HepG2 (cell line): ENCODE data around the gene HYAL2. TPM values are rescaled to one million over a fixed set of nuclear protein-coding genes. Genes with fewer than 3 reads are reported as not detected.

Experiments used
- ERF ChIP-seq: IDR thresholded peaks from 2 replicates; pipeline ENCODE4 v1.6.1; 2018; ENCODE audit warnings: missing biosample characterization, missing genetic modification reagents
- FOXM1 ChIP-seq: sonication (generic); formaldehyde crosslinking; IDR thresholded peaks from 2 replicates; pipeline ENCODE4 v1.5.0; 2020; ENCODE audit warnings: missing genetic modification reagents
- SRSF1 ChIP-seq: fragments of 200-400 bp; formaldehyde crosslinking; optimal IDR thresholded peaks from 2 replicates; pipeline ENCODE3; 2017; ENCODE audit warnings: mild to moderate bottlenecking, low read depth, low read length, moderate library complexity
- TRIM24 ChIP-seq: sonication (generic); formaldehyde crosslinking; IDR thresholded peaks from 2 replicates; pipeline ENCODE4 v1.8.0; 2022; ENCODE audit warnings: mild to moderate bottlenecking, missing genetic modification reagents
- XRCC5 ChIP-seq: fragments of 200-400 bp; formaldehyde crosslinking; optimal IDR thresholded peaks from 2 replicates; pipeline ENCODE3; 2017; ENCODE audit warnings: mild to moderate bottlenecking, low read length
- ZNF329 ChIP-seq: sonication (generic); formaldehyde crosslinking; IDR thresholded peaks from 2 replicates; pipeline ENCODE4 v1.9.0; 2021; ENCODE audit warnings: low read depth, mild to moderate bottlenecking, missing genetic modification reagents
- ZNF432 ChIP-seq: sonication (generic); formaldehyde crosslinking; IDR thresholded peaks from 2 replicates; pipeline ENCODE4 v1.5.0; 2020; ENCODE audit warnings: missing genetic modification reagents, mild to moderate bottlenecking, borderline replicate concordance
- ZNF563 ChIP-seq: sonication (generic); formaldehyde crosslinking; IDR thresholded peaks from 2 replicates; pipeline ENCODE4 v1.8.0; 2022; ENCODE audit warnings: mild to moderate bottlenecking, moderate library complexity, missing genetic modification reagents
- ZNF605 ChIP-seq: sonication (generic); formaldehyde crosslinking; IDR thresholded peaks from 2 replicates; pipeline ENCODE4 v1.8.0; 2022; ENCODE audit warnings: mild to moderate bottlenecking, missing genetic modification reagents
- ZNF720 ChIP-seq: sonication (generic); formaldehyde crosslinking; IDR thresholded peaks from 2 replicates; pipeline ENCODE4 v1.4.0; 2020; ENCODE audit warnings: missing genetic modification reagents
- polyA plus RNA-seq, 8 experiments: library from polyadenylated mRNA; depleted of rRNA in 3 of 8; stranded (reverse) in 7 of 8; unstranded in 1 of 8; fragments of >200 nt; fragmentation: Illumina TruSeq in 4 of 8; extraction: Trizol in 4 of 8; gene quantifications; 2 replicates each; pipeline versions ENCODE4 v1.2.1 to v1.2.3, GENCODE V29; 2011 to 2016; ENCODE audit warnings: low read depth in 4 of 8, missing spikeins in 1 of 8, mixed read lengths in 1 of 8; ENCODE audit not compliant: insufficient read depth in 1 of 8
- total RNA-seq, 5 experiments: library from RNA; depleted of rRNA; stranded (reverse); fragments of >200 nt; fragmentation: Illumina TruSeq; extraction: Trizol; gene quantifications; 2 replicates each; pipeline ENCODE4 v1.2.3, GENCODE V29; 2016; ENCODE audit warnings: low read depth in 1 of 5
- TF ChIP-seq, protein P1 (sequence below): sonication (generic); formaldehyde crosslinking; IDR thresholded peaks from 2 replicates; pipeline ENCODE4 v1.5.0; 2020; ENCODE audit warnings: mild to moderate bottlenecking, missing genetic modification reagents, borderline replicate concordance
- TF ChIP-seq, protein P2 (sequence below): sonication (generic); formaldehyde crosslinking; IDR thresholded peaks from 2 replicates; pipeline ENCODE4 v1.9.0; 2021; ENCODE audit warnings: missing genetic modification reagents, borderline replicate concordance
- TF ChIP-seq, protein P3 (sequence below): sonication (generic); formaldehyde crosslinking; conservative IDR thresholded peaks from 2 replicates; pipeline ENCODE4 v1.8.0; 2022; ENCODE audit warnings: mild to moderate bottlenecking, moderate library complexity, missing genetic modification reagents
- TF ChIP-seq, protein P4 (sequence below): sonication (generic); formaldehyde crosslinking; conservative IDR thresholded peaks from 2 replicates; pipeline ENCODE4 v1.4.0; 2020; ENCODE audit warnings: mild to moderate bottlenecking, missing genetic modification reagents, moderate library complexity

HYAL2 gene
- total and polyA plus RNA-seq, 2 of the 13 experiments (the other 11 are each of a cell fraction or from before 2014, with no cell fraction given): 76.2 to 102 TPM

GRCh38 chr3:50299638-50299928 lies 23.0 kb downstream of the HYAL2 start (continued):
- TF ChIP-seq, protein P1, sequence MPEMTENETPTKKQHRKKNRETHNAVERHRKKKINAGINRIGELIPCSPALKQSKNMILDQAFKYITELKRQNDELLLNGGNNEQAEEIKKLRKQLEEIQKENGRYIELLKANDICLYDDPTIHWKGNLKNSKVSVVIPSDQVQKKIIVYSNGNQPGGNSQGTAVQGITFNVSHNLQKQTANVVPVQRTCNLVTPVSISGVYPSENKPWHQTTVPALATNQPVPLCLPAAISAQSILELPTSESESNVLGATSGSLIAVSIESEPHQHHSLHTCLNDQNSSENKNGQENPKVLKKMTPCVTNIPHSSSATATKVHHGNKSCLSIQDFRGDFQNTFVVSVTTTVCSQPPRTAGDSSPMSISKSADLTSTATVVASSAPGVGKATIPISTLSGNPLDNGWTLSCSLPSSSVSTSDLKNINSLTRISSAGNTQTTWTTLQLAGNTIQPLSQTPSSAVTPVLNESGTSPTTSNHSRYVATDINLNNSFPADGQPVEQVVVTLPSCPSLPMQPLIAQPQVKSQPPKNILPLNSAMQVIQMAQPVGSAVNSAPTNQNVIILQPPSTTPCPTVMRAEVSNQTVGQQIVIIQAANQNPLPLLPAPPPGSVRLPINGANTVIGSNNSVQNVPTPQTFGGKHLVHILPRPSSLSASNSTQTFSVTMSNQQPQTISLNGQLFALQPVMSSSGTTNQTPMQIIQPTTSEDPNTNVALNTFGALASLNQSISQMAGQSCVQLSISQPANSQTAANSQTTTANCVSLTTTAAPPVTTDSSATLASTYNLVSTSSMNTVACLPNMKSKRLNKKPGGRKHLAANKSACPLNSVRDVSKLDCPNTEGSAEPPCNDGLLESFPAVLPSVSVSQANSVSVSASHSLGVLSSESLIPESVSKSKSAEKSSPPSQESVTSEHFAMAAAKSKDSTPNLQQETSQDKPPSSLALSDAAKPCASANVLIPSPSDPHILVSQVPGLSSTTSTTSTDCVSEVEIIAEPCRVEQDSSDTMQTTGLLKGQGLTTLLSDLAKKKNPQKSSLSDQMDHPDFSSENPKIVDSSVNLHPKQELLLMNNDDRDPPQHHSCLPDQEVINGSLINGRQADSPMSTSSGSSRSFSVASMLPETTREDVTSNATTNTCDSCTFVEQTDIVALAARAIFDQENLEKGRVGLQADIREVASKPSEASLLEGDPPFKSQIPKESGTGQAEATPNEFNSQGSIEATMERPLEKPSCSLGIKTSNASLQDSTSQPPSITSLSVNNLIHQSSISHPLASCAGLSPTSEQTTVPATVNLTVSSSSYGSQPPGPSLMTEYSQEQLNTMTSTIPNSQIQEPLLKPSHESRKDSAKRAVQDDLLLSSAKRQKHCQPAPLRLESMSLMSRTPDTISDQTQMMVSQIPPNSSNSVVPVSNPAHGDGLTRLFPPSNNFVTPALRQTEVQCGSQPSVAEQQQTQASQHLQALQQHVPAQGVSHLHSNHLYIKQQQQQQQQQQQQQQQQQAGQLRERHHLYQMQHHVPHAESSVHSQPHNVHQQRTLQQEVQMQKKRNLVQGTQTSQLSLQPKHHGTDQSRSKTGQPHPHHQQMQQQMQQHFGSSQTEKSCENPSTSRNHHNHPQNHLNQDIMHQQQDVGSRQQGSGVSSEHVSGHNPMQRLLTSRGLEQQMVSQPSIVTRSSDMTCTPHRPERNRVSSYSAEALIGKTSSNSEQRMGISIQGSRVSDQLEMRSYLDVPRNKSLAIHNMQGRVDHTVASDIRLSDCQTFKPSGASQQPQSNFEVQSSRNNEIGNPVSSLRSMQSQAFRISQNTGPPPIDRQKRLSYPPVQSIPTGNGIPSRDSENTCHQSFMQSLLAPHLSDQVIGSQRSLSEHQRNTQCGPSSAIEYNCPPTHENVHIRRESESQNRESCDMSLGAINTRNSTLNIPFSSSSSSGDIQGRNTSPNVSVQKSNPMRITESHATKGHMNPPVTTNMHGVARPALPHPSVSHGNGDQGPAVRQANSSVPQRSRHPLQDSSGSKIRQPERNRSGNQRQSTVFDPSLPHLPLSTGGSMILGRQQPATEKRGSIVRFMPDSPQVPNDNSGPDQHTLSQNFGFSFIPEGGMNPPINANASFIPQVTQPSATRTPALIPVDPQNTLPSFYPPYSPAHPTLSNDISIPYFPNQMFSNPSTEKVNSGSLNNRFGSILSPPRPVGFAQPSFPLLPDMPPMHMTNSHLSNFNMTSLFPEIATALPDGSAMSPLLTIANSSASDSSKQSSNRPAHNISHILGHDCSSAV (CRISPR knock-in tag): no peak
- TF ChIP-seq XRCC5 (peak; percentile 33), ZNF563 (CRISPR knock-in tag) (0 out of 2 replicates have a peak, but pooled peaks have one; percentile 41), ZNF720 (CRISPR knock-in tag) (no peak), ZNF329 (no peak), SRSF1 (no peak), ERF (CRISPR knock-in tag) (no peak), TRIM24 (CRISPR knock-in tag) (no peak), ZNF605 (CRISPR knock-in tag) (no peak), FOXM1 (no peak), ZNF432 (CRISPR knock-in tag) (no peak)
- TF ChIP-seq, protein P2, sequence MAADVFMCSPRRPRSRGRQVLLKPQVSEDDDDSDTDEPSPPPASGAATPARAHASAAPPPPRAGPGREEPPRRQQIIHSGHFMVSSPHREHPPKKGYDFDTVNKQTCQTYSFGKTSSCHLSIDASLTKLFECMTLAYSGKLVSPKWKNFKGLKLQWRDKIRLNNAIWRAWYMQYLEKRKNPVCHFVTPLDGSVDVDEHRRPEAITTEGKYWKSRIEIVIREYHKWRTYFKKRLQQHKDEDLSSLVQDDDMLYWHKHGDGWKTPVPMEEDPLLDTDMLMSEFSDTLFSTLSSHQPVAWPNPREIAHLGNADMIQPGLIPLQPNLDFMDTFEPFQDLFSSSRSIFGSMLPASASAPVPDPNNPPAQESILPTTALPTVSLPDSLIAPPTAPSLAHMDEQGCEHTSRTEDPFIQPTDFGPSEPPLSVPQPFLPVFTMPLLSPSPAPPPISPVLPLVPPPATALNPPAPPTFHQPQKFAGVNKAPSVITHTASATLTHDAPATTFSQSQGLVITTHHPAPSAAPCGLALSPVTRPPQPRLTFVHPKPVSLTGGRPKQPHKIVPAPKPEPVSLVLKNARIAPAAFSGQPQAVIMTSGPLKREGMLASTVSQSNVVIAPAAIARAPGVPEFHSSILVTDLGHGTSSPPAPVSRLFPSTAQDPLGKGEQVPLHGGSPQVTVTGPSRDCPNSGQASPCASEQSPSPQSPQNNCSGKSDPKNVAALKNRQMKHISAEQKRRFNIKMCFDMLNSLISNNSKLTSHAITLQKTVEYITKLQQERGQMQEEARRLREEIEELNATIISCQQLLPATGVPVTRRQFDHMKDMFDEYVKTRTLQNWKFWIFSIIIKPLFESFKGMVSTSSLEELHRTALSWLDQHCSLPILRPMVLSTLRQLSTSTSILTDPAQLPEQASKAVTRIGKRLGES (CRISPR knock-in tag): no peak
- TF ChIP-seq, protein P3, sequence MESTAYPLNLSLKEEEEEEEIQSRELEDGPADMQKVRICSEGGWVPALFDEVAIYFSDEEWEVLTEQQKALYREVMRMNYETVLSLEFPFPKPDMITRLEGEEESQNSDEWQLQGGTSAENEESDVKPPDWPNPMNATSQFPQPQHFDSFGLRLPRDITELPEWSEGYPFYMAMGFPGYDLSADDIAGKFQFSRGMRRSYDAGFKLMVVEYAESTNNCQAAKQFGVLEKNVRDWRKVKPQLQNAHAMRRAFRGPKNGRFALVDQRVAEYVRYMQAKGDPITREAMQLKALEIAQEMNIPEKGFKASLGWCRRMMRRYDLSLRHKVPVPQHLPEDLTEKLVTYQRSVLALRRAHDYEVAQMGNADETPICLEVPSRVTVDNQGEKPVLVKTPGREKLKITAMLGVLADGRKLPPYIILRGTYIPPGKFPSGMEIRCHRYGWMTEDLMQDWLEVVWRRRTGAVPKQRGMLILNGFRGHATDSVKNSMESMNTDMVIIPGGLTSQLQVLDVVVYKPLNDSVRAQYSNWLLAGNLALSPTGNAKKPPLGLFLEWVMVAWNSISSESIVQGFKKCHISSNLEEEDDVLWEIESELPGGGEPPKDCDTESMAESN: no peak
- TF ChIP-seq, protein P4, sequence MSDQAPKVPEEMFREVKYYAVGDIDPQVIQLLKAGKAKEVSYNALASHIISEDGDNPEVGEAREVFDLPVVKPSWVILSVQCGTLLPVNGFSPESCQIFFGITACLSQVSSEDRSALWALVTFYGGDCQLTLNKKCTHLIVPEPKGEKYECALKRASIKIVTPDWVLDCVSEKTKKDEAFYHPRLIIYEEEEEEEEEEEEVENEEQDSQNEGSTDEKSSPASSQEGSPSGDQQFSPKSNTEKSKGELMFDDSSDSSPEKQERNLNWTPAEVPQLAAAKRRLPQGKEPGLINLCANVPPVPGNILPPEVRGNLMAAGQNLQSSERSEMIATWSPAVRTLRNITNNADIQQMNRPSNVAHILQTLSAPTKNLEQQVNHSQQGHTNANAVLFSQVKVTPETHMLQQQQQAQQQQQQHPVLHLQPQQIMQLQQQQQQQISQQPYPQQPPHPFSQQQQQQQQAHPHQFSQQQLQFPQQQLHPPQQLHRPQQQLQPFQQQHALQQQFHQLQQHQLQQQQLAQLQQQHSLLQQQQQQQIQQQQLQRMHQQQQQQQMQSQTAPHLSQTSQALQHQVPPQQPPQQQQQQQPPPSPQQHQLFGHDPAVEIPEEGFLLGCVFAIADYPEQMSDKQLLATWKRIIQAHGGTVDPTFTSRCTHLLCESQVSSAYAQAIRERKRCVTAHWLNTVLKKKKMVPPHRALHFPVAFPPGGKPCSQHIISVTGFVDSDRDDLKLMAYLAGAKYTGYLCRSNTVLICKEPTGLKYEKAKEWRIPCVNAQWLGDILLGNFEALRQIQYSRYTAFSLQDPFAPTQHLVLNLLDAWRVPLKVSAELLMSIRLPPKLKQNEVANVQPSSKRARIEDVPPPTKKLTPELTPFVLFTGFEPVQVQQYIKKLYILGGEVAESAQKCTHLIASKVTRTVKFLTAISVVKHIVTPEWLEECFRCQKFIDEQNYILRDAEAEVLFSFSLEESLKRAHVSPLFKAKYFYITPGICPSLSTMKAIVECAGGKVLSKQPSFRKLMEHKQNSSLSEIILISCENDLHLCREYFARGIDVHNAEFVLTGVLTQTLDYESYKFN (CRISPR knock-in tag): peak; percentile 58
